Inflammatory macrophage treated with lipopolysaccharide for 1 hour (primary cell): ENCODE data around the gene VPS26B.
"Not testable (repeated sequence)": the region's sequence is repeated elsewhere in the genome, so short reads cannot be mapped to it uniquely, and the experiment has no call there.

Source experiments
- DNase-seq, 2 donors: peaks; one replicate each; pipeline ENCODE4 v3.0.0-alpha.2; 2020 to 2022

The VPS26B gene

GRCh38 chr11:134283461-134284230, 59.2 kb downstream of the VPS26B start:
- DNase-seq, result no peak

DNA sequence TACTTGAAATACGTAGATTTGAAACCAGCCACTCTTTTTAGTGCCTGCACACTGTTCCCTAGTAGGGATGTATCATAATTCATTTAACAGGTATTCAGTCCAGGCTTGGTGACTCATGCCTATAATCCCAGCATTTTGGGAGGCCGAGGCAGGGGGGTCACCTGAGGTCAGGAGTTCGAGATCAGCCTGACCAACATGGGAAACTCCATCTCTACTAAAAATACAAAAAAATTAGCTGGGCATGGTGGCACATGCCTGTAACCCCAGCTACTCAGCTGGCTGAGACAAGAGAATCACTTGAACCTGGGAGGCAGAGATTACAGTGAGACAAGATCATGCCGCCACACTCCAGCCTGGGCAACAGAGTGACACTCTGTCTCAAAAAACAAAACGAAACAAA, 59.9 kb downstream of the VPS26B start:
- DNase-seq, result not testable (repeated sequence)

GRCh38 chr11:134287561-134287960, 63.1 kb downstream of the VPS26B start:
- DNase-seq, result no peak

- no peak for DNase-seq
These were observed 64.0 kb downstream of the VPS26B start for GRCh38 chr11:134288486-134288885.

DNA sequence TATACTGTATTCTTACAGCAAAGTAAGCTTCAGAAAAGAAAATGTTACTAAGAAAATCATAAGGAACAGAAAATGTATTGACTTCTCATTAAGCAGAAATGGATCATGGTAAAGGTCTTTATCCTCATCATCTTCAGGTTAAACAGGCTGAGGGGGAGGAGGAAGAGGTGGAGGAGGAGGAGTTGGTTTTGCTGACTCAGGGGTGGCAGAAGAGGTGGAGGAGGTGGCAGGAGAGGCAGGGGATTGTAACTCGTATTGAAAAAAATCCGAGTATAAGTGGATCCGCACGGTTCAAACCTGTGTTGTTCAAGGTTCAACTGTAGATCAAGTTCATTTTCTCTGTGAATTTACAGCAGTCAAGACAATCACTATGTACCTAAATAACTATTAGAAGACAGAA, 64.7 kb downstream of the VPS26B start:
- no peak for DNase-seq

DNA sequence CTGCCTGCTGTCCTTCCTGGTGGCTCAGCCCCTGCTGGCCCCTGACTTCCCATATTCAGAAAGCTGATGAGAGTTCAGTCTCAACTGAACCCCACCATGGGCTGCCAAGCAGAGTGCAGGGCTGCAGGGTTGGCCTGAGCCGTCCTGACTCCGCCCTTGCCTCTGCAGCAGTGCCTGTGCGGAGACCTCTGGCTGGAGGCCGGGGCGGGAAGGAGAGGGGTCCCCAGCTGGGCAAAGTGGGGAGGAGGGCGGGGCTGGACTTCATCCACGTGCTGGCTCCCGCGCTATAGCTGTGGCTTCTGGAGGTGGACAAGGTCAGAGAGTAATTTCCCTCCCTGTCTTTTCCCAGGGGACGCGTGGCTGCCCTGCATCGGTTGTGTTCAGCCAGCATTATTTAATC, 65.3 kb downstream of the VPS26B start:
- no peak for DNase-seq

- no peak for DNase-seq
These were observed 66.2 kb downstream of the VPS26B start for GRCh38 chr11:134290646-134291045.

DNA sequence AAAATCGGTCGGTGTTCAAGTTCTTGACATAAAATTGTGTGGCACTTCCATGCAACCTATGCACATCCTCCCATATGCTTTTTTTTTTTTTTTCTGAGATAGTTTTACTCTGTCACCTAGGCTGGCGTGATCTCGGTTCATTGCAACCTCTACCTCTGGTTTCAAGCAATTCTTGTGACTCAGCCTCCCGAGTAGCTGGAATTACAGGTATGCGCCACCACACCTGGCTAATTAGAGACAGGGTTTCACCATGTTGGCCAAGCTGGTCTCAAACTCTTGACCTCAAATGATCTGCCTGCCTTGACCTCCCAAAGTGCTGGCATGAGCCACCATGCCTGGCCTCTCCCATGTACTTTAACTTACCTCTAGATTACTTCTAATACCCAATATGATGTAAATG, 66.7 kb downstream of the VPS26B start:
- no peak for DNase-seq

DNA sequence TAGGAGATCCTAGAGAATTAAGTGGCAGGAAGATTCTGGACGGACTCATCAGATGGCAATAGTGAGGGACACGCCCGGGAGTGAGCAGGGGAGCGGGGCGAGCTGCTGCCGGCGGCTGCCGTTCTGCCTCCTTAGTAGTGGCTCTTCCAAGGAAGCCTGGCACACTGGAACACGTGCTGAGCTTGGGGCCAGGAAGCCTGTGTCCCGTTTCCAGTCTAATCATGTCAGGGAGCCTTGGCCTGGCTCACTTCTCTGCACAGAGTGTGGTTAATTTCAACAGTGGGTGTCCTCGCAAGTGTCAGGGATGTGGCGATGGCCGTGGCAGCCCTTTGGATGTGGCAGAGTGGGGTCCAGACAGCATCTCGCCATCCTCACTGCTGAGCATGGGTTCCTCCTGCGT, 68.2 kb downstream of the VPS26B start:
- DNase-seq, result no peak

DNA sequence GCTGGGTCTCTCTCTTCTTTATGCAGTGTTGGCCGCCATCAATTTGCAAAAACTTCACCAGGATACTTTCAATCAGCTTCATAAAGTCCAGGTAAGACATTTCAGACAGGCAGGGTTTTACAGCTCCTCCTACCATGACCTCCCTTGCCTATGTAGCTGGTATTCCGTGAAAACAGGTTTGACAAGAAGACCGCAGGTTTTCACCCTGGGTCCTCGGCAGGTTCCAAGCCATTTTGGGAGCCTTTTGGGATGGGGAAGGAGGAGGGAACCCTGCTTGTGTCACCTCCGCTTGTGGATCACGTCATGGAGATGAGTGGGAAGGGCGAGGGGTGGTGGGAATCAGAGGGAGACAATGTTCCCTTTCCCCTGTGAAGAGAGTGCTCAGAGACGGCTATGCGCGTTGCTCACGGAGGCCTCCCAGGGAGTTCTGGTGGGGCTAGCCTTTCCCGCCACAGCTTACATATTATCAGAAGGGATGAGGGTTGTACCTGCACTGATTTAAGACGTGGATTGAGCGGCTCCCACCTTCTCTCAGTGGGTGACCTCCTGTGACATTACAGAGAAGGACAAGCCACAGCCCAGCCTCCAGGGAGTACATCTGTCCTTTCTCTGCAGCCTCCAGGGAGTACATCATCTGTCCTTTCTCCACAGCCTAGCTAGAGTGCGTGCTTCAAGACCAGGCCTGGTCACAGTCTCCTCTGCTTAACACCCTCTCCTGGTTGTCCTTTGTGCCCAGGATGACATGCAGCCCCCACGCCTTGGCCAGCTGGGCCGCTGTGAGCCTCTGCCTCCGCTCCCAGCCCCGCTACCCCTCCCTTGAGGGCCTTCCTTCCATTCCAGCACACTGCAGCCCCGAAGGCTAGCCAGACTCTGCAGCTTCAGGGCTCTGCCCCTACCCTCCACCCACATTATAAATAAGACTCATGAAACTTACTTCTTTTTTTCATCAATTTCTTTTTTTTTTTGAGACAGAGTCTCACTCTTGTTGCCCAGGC, 68.9 kb downstream of the VPS26B start:
- no peak for DNase-seq

DNA sequence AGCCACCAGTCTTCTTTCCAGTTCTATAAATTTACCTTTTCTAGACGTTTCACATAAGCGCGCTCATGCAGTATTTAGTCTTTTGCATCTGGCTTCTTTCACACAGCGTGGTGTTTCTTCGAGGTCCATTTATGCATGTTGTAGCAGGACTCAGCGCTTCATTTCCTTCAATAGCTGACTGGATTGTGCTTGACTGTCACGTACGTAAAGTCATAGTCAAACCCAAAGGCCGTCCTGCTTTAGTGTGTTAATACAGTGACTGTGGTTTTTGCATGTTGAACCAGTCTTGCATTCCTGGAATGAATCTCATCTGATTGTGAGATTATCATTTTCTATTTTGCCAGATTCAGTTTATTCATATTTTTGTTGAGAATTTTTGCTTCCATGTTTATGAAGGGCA, 70.2 kb downstream of the VPS26B start:
- no peak for DNase-seq
